Measurements from ENCODE around the gene INF2. TPM values are rescaled to one million over a fixed set of nuclear protein-coding genes. Genes with fewer than 3 reads are reported as not detected.

Gene INF2
- total RNA-seq, 1 donor from 2014 or later, result 69.2 TPM

DNA sequence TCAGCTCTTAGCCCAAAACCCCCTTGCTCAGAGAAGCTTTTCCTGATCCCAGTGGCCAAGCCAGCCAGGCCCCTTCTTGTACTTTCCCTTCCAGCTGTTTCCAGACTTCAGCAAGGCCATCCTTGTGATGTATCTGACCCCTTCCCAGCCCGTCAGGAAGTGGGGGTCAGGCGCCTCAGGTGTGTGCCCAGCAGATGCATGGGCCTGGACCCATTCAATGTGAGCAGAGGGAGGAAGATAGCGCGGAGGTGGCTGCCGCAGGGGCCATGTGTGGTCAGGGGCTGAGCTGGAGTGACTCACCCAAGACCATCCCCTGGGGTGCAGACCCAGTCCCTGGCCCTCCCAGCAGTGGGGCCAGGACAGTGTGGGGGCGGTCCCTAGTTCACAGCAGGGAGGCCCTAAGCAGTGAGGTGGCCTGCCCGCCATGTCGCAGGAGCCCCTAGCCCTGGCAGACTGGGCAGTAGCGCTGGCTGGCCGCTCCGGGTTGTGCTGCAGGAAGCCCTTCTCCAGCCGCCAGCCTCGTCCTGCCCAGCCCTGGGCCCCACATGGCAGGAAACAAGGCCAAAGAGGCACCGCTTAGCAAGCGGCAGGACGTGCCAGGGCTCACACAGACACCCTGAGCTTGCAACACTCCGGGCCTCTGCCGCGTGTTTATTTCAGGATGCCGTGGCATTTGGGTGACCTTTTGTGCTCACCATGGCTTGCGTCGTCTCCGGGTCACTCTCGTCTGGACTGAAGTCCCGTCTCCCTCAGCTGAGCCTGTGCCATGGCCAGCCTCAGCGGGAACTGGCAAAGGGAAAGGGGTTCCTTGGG lies 46.6 kb downstream of the INF2 start:
- Mint-ChIP-seq H3K27me3 (no peaks in the 10 kb centered on the region), H3K36me3 (ENCODE audit: insufficient read depth) (peaks cover 1% of the 10 kb centered on the region), H3K4me1 (ENCODE audit: low read depth) (no peaks in the 10 kb centered on the region), H3K27ac (no peak overlapping the region), H3K9me3 (ENCODE audit: low read depth) (no peaks in the 10 kb centered on the region), H3K4me3 (ENCODE audit: low read depth) (no peak overlapping the region)
- TF ChIP-seq, protein P1, sequence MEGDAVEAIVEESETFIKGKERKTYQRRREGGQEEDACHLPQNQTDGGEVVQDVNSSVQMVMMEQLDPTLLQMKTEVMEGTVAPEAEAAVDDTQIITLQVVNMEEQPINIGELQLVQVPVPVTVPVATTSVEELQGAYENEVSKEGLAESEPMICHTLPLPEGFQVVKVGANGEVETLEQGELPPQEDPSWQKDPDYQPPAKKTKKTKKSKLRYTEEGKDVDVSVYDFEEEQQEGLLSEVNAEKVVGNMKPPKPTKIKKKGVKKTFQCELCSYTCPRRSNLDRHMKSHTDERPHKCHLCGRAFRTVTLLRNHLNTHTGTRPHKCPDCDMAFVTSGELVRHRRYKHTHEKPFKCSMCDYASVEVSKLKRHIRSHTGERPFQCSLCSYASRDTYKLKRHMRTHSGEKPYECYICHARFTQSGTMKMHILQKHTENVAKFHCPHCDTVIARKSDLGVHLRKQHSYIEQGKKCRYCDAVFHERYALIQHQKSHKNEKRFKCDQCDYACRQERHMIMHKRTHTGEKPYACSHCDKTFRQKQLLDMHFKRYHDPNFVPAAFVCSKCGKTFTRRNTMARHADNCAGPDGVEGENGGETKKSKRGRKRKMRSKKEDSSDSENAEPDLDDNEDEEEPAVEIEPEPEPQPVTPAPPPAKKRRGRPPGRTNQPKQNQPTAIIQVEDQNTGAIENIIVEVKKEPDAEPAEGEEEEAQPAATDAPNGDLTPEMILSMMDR (IDR thresholded peaks at IDR 0.05; ENCODE audit: unreplicated experiment), result no peak
- DNase-seq (ENCODE audit: low spot score, unreplicated experiment), result no peak

DNA sequence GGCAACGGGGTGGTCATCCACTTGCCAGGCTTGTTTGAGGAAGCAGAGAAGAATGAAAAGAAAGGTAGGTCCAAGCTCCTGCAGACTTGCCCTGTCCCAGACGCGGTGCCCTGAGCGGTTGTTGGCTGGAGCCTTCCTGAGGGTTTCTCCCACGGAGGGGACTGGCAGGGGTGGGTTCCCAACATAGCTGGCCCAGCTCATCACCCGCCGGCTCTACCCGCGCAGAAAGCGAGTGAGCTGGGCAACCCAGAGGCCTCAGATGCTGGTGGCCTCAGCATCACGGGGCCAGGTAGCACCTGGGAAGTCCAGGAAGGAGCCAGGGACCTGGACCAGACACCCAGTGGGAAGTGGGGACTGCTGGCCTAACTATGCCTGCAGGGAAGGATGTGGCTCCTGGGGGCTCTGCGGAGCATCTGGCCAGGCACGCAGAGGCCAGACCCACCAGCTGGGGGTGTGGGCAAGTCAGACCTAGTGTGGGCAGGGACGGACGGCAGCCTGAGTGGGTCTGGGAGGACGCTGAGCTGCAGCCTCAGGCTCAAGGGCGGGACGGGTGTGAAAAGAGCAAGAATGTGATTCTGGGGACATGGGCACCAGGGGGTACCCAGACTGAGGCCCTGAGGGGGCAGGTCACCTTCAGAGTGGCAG lies 49.1 kb downstream of the INF2 start:
- Mint-ChIP-seq H3K4me1 (ENCODE audit: low read depth) (no peaks in the 10 kb centered on the region), H3K9me3 (ENCODE audit: low read depth) (no peaks in the 10 kb centered on the region), H3K27me3 (no peaks in the 10 kb centered on the region), H3K36me3 (ENCODE audit: insufficient read depth) (peaks cover 1% of the 10 kb centered on the region), H3K27ac (no peak overlapping the region), H3K4me3 (ENCODE audit: low read depth) (no peak overlapping the region)
- DNase-seq (ENCODE audit: low spot score, unreplicated experiment), result no peak
- TF ChIP-seq, protein P1 (IDR thresholded peaks at IDR 0.05; ENCODE audit: unreplicated experiment), result no peak

DNA sequence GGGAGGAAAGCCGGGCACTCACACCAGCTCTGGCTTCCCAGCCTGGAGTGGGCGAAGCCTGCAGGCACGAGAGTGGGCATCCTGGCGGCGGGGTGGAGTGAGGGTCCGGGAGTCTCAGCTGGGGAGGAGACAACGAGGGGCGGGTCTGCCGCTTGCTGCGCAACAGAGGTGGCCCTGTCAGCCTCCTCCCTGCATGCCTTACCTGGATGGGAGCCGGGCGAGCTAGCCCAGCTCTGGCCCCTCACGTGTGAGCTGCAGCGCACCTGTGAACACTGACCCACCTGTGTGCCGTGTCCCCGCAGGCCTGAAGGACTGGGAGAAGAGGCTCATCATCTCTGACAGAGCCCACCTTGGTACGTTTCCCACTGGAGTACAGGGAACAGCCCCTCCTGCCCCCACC lies 49.6 kb downstream of the INF2 start:
- no peaks in the 10 kb centered on the region for H3K4me1 Mint-ChIP-seq (ENCODE audit: low read depth)
- no peak overlapping the region for H3K4me3 Mint-ChIP-seq (ENCODE audit: low read depth)

DNA sequence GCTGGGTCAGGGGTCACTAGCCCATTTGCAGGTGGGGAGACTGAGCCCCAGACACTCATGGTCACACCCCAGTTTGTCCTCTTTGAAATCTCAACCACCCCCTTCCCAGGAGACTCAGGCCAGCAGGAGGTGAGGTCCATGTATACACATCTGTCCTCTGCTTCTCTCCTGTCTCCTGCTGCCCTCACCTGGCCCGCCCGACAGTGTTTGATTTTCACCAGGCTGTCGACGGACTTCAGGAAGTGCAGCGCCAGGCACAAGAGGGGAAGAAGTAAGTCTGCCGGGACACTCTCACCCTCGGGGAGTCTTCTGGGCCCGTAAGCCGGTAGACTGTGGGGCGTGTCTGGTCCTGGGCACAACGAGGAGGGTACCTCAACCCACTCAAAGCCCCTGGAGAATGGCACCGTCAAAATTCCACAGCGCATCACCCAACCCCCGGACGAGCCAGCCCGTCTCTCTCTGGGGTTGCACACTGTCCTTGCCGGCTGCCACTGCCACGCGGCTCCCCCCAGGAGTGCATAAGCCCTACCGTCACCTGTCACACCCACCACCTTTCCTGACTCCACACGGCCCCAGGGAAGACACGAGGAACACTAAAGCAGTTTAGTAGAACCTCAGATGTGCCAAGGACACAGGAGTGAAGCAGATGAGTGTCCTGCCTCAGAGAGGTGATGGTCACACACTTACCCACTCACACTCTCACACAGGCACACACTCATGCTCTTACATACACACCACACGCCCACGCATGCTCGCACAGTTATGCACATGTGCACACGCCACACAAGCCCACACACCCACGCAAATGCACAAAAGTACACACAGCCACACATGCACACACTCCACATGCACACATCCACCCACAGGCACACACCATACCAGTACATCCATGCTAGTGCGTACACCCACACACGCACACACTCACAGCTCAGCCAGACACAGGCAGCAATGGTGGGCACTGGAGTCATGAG lies 50.4 kb downstream of the INF2 start:
- H3K36me3 Mint-ChIP-seq (ENCODE audit: insufficient read depth), result peaks cover 1% of the 10 kb centered on the region
- no peaks in the 10 kb centered on the region for H3K9me3 Mint-ChIP-seq (ENCODE audit: low read depth)
- TF ChIP-seq, protein P1 (IDR thresholded peaks at IDR 0.05; ENCODE audit: unreplicated experiment), result no peak
- H3K27ac Mint-ChIP-seq, result no peak overlapping the region
- no peak overlapping the region for H3K4me3 Mint-ChIP-seq (ENCODE audit: low read depth)
- no peaks in the 10 kb centered on the region for H3K27me3 Mint-ChIP-seq
- no peaks in the 10 kb centered on the region for H3K4me1 Mint-ChIP-seq (ENCODE audit: low read depth)
- DNase-seq (ENCODE audit: low spot score, unreplicated experiment), result no peak

More for the DNA sequence above, 49.6 kb downstream of the INF2 start:
- no peaks in the 10 kb centered on the region for H3K9me3 Mint-ChIP-seq (ENCODE audit: low read depth)
- H3K27ac Mint-ChIP-seq, result no peak overlapping the region
- H3K36me3 Mint-ChIP-seq (ENCODE audit: insufficient read depth), result peaks cover 1% of the 10 kb centered on the region
- H3K27me3 Mint-ChIP-seq, result no peaks in the 10 kb centered on the region
- TF ChIP-seq, protein P1 (IDR thresholded peaks at IDR 0.05; ENCODE audit: unreplicated experiment), result no peak
- no peak for DNase-seq (ENCODE audit: low spot score, unreplicated experiment)
